ENCODE measurements around the gene SCAF8.
"Not testable (repeated sequence)": the region's sequence is repeated elsewhere in the genome, so short reads cannot be mapped to it uniquely, and the experiment has no call there.

SCAF8 gene

GRCh38 chr6:154783229-154783628 is 50.0 kb downstream of the SCAF8 start:
- DNase-seq: no peak

GRCh38 chr6:154785075-154785474 is 51.9 kb downstream of the SCAF8 start:
- no peak for DNase-seq

- DNase-seq: no peak
Observed at GRCh38 chr6:154786144-154786868, 53.1 kb downstream of the SCAF8 start.

GRCh38 chr6:154791556-154792317 is 58.5 kb downstream of the SCAF8 start:
- DNase-seq: no peak

GRCh38 chr6:154792325-154792724 is 59.1 kb downstream of the SCAF8 start:
- DNase-seq: no peak

- DNase-seq: no peak
Observed at GRCh38 chr6:154792761-154793160, 59.5 kb downstream of the SCAF8 start.

GRCh38 chr6:154796484-154796883 is 63.3 kb downstream of the SCAF8 start:
- DNase-seq: no peak

GRCh38 chr6:154797857-154798256 is 64.6 kb downstream of the SCAF8 start:
- DNase-seq: no peak

GRCh38 chr6:154800338-154800737 is 67.1 kb downstream of the SCAF8 start:
- no peak for DNase-seq

GRCh38 chr6:154805288-154805911 is 72.2 kb downstream of the SCAF8 start:
- DNase-seq: peak; percentile 51

- no peak for DNase-seq
Observed at GRCh38 chr6:154806804-154807203, 73.6 kb downstream of the SCAF8 start.

- DNase-seq: not testable (repeated sequence)
Observed at GRCh38 chr6:154811663-154812062, 78.4 kb downstream of the SCAF8 start.

- no peak for DNase-seq
Observed at GRCh38 chr6:154814063-154814462, 80.8 kb downstream of the SCAF8 start.

- DNase-seq: no peak
Observed at GRCh38 chr6:154815938-154816820, 83.0 kb downstream of the SCAF8 start.

- DNase-seq: no peak
Observed at GRCh38 chr6:154821099-154821498, 87.9 kb downstream of the SCAF8 start.

GRCh38 chr6:154821638-154822037 is 88.4 kb downstream of the SCAF8 start:
- DNase-seq: no peak

GRCh38 chr6:154822947-154823558 is 89.8 kb downstream of the SCAF8 start:
- no peak for DNase-seq

- DNase-seq: no peak
Observed at GRCh38 chr6:154824076-154824475, 90.9 kb downstream of the SCAF8 start.

GRCh38 chr6:154829970-154830369 is 96.8 kb downstream of the SCAF8 start:
- no peak for DNase-seq

GRCh38 chr6:154830771-154831170 is 97.6 kb downstream of the SCAF8 start:
- DNase-seq: no peak

- DNase-seq: no peak
Observed at GRCh38 chr6:154835307-154835706, 102.1 kb downstream of the SCAF8 start.

GRCh38 chr6:154839546-154839945 is 106.3 kb downstream of the SCAF8 start:
- no peak for DNase-seq
